Cerebellar cortex (tissue), 1 donor: ENCODE results near the gene TRIM58.

Experiments used
- DNase-seq: peaks from one replicate; pipeline ENCODE4 v3.0.0-alpha.2; 2015; ENCODE audit warnings: low spot score

The TRIM58 gene

DNA sequence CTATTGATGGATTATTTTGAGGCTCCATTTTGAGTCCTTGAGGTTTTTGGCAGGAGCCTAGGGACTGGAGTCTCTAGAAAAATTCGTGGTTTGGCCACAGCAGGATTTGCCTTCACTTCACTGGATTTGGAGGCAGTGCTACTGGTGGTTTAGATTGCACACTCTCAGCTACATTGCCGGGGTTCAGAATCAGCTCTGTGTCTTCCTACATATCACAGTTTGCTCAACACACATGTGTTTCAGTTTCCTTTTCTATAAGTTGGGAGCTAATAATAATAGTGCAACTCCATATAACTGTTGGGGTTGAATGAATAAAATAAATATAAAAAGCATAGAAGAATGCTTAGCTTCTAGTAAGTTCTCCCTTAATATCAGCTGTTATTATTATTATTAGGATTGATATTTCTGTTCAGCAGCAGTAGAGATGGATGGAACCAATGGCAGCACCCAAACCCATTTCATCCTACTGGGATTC lies 38.2 kb downstream of the TRIM58 start, which contains the start of gene OR2W3:
OR2W3 (plus strand) TSS at position 425 of the 475 bp plus-strand sequence; CDS start at position 425, 0 bp downstream.
- no peak for DNase-seq

DNA sequence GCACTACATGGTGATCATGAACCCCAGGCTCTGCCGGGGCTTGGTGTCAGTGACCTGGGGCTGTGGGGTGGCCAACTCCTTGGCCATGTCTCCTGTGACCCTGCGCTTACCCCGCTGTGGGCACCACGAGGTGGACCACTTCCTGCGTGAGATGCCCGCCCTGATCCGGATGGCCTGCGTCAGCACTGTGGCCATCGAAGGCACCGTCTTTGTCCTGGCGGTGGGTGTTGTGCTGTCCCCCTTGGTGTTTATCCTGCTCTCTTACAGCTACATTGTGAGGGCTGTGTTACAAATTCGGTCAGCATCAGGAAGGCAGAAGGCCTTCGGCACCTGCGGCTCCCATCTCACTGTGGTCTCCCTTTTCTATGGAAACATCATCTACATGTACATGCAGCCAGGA lies 39.0 kb downstream of the TRIM58 start:
- DNase-seq = no peak

DNA sequence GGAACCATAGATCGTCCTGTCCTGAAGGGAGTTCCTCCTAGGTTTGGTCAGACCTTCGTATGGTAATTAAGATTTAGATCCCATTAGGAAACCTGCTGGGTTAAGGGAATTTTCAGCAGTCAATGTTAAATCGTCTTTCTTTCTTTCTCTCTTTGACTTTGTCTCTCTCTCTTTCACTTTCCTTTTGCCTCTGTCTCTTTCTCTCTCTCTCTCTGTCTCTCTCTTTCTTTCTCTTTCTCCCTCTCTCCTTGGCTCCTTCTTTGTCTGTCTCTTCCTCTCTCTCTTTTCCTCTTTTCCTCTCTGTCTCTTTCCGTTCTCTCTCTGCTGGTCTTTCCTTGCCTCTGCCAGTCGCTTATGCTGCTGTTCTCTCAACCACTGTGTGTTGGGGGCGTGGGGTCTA lies 47.1 kb downstream of the TRIM58 start:
- DNase-seq = no peak

DNA sequence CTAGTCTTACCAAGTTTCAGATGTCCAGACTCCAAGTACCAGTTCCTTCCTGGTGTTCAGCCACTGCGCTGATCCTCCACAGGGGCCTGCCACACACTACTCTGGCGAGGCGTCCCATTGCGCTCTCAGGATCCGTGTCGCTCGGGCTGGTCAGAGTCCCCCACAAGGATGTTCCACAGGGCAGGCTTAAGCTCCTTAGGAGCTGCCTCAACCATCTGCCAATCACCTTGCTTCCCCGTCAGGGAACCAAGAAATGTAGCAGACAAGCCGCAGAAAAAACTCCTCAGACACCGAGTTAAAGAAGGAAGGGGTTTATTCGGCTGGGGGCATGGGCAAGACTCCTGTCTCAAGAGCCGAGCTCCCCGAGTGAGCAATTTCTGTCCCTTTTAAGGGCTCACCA lies 48.2 kb downstream of the TRIM58 start:
- no peak for DNase-seq

DNA sequence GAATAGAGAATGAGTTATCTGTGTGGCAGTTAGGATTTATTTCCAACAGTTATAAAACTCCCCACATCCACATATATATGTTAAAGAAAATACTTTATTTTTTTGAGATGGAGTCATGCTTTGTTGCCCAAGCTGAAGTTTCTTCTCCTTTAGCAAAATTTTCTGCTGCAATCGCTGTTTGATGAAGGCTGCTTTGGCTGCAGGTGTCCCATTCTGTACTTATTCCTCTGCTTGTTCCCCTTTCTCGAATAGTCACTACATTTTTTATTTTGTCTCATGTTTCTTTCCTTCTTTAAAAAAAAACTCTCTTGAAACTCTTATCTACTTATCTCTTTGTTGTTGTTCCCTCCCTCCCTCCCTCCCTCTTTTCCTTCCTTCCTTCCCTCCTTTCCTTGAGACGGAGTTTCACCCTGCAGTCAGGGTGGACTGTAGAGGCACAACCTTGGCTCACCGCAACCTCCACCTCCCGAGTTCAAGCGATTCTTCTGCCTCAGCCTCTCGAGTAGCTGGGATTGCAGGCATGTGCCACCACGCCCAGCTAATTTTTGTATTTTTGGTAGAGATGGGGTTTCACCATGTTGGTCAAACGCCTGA lies 49.0 kb downstream of the TRIM58 start:
- no peak for DNase-seq

DNA sequence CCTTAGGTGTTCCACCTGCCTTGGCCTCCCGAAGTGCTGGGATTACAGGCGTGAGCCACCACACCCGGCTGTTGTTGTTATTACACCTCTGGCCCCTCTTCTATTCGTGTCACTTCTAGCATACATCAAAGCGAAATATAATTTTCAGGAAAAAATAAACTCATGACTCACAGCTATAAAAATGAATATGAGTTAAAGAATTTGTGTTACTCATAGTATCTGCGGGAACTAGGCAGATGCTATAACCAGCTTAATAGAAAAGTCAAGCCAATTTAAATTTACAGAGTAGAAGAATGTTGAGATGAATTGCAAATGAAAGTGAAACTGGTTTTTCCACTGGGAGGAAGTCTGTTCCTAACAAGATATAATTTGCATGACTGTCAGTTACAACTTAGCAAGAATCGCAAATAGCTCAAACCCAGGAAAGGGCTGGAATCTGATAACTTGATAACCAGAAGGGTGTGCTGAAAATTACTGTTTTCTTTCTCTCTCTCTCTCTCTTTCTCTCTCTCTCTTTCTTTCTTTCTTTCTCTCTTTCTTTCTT lies 49.6 kb downstream of the TRIM58 start:
- DNase-seq = no peak

DNA sequence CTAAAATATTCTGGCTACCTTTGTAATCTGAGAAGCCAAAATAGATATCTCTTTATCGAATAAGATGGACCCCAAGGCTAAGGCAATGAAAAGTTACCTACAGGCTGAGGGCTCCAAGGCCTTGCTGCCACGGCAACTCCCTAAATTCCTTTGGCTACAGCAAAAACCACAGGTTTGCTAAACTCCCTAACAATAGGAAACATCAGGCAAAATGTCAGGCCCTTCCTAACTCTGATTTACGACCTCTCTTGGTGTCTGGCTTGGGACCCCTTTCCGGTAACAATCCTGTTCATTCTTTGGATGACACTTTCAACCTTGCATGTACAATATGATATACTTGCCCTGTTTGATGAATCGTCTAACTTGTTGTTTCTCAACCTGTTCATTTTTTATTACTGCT lies 51.8 kb downstream of the TRIM58 start:
- DNase-seq = no peak

DNA sequence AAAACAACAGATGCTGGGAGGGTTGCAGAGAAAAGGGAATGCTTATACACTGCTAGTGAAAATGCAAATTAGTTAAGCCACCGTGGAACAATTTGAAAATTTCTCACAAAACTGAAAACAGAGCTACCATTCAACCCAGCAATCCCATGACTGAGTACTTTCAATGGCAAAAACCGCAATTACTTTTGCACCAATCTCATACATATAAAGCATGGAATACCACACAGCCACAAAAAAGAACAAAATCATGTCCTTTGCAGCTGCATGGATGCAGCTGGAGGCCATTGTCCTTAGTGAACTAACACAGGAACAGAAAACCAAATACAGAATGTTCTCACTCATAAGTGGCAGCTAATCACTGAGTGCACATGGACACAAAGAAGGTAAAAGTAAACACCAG lies 56.8 kb downstream of the TRIM58 start:
- no peak for DNase-seq

DNA sequence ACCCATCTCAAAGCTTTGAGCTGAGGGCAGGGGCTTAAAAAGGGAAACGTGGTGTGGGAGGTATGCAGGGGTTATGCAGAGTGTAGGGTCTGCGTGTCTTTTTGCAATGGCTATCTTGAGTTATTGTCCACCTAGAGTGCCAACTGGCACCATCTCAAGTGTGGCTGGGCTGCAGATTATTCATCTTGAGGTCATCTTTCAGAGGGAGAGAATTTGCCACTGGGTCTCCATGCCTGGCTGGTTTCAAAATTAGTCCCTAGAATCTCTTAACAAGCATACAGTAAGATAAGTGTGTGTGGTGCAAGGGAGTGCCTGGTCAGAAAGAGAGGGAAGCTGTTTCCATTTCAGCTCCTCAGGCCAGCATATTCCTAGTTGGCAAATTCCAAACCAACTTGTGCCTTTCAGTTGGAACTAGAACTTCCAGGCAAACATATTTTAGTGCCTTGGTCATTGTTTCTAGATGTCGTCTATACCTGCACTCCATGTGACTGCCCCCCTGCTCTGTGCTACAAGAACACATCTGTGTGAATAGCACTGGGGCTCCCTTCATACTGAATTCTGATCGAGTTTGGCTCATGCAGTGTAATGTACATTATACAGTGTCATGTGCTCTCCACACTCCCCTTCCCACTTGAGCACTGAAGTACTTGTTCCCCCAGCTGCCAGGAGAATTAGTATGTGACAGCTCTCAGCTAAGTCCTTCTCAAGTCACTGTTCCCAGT lies 58.1 kb downstream of the TRIM58 start:
- DNase-seq = no peak

DNA sequence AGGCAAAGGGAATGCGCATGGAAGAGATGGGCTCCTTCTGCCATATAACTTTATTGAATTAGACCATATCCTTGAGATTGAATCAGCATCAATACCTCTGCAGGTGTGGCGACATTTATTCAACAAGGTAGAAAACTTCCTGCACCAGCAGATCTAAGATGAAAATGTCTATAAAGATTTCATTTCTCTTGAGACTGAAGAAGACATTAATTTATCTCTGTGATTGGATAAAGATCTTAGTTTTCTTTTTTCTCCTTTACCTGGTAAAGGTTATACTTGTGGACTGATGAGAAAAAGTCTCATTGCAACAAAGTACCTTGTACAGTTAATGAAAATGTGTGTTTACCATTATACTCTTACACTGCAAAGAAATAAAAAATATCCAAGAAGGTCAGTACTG lies 63.0 kb downstream of the TRIM58 start, which contains the start of gene OR2T8:
OR2T8 (plus strand) TSS at position 301 of the 400 bp plus-strand sequence. CDS start 766 bp downstream, outside the sequence.
- DNase-seq = no peak

DNA sequence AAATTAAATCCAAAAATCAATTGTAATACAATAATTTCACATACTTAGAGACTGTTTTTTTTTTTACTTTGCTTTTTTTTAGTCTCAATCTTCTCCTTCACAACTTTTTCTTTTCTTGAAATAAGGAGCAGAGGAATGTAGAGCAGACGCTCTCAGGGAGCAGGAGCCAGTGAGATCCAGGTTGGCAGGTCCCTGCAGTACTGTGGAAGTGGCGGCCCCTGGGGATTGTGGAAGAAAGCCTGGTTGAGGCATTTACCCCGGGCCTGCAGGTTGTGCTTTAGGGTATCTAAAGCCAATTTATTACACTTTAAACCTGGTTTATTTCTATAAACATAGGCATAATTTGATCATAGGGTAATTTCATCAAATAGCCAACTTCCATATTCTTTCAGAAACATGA lies 67.0 kb downstream of the TRIM58 start:
- no peak for DNase-seq

DNA sequence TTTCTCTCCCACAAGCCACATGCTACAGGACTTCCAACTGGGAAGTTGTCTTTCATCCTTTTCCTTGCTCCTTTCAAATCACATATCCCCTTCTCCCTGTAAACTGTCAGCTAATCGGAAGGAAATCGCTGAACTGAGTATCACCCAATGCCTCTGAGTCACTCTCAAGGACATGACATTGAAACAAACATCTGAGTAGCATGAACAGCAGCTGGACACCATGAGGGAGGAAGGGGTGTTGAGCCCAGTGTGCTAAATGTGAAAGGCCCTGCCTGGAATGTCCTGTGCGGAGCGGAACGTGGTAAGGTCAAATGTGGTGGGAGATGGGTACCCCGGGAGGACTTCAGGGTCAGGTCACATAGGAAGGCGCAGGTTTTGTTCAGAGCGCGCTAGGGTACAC lies 67.9 kb downstream of the TRIM58 start, which contains the start of gene OR2AJ1:
OR2AJ1 (plus strand) TSS at position 22 of the 400 bp plus-strand sequence. CDS start 8,880 bp downstream, outside the sequence.
- no peak for DNase-seq
